HepG2 (cell line): ENCODE measurements around the gene SMIM13. TPM values are rescaled to one million over a fixed set of nuclear protein-coding genes. Genes with fewer than 3 reads are reported as not detected.

Experiments used
- ATF7-NPFF ChIP-seq: sonication (generic); formaldehyde crosslinking; IDR thresholded peaks from 2 replicates; pipeline ENCODE4 v1.8.1; 2023; ENCODE audit warnings: mild to moderate bottlenecking, low read depth, missing genetic modification reagents, moderate library complexity
- CCAR2 ChIP-seq: fragments of 200-400 bp; formaldehyde crosslinking; optimal IDR thresholded peaks from 2 replicates; pipeline ENCODE3; 2018; ENCODE audit warnings: low read depth, mild to moderate bottlenecking, low read length, moderate library complexity
- FOSL2 ChIP-seq: sonication (generic); formaldehyde crosslinking; IDR thresholded peaks from 2 replicates; pipeline ENCODE4 v1.4.0; 2020; ENCODE audit warnings: missing genetic modification reagents
- GATA4 ChIP-seq: sonication (generic); IDR thresholded peaks from 2 replicates; pipeline ENCODE4 v1.6.1; 2016; ENCODE audit warnings: antibody characterized with exemption, low read depth, borderline replicate concordance
- GPN1 ChIP-seq: sonication (generic); formaldehyde crosslinking; IDR thresholded peaks from 2 replicates; pipeline ENCODE4 v1.5.1; 2020; ENCODE audit warnings: missing genetic modification reagents, borderline replicate concordance
- GZF1 ChIP-seq: sonication (generic); formaldehyde crosslinking; IDR thresholded peaks from 2 replicates; pipeline ENCODE4 v1.5.1; 2020; ENCODE audit warnings: mild to moderate bottlenecking, missing genetic modification reagents
- HBP1 ChIP-seq: IDR thresholded peaks from 2 replicates; pipeline ENCODE4 v1.6.1; 2016; ENCODE audit warnings: low read depth, control low read depth
- HINFP ChIP-seq: sonication (generic); formaldehyde crosslinking; IDR thresholded peaks from 2 replicates; pipeline ENCODE4 v1.4.0; 2020; ENCODE audit warnings: low read depth, mild to moderate bottlenecking, missing genetic modification reagents
- MIER3 ChIP-seq: IDR thresholded peaks from 2 replicates; pipeline ENCODE4 v1.6.1; 2016; ENCODE audit warnings: missing compliant biosample characterization, borderline replicate concordance
- MXD3 ChIP-seq: IDR thresholded peaks from 2 replicates; pipeline ENCODE4 v1.6.1; 2016; ENCODE audit warnings: mild to moderate bottlenecking, missing biosample characterization, missing genetic modification reagents
- PCBP1 ChIP-seq: fragments of 200-400 bp; formaldehyde crosslinking; IDR thresholded peaks from 2 replicates; pipeline ENCODE4 v1.6.1; 2017; ENCODE audit warnings: mild to moderate bottlenecking, low read depth, low read length, borderline replicate concordance
- PRDM10 ChIP-seq: sonication (generic); formaldehyde crosslinking; IDR thresholded peaks from 2 replicates; pipeline ENCODE4 v1.4.0; 2020; ENCODE audit warnings: low read depth, missing genetic modification reagents
- SOX5 ChIP-seq: IDR thresholded peaks from 2 replicates; pipeline ENCODE4 v1.6.1; 2016; ENCODE audit warnings: borderline replicate concordance
- STAG1 ChIP-seq: sonication (generic); formaldehyde crosslinking; IDR thresholded peaks from 2 replicates; pipeline ENCODE4 v1.4.0; 2020; ENCODE audit warnings: missing genetic modification reagents
- TBP ChIP-seq: sonication (generic); formaldehyde crosslinking; IDR thresholded peaks from 2 replicates; pipeline ENCODE4 v1.5.0; 2020; ENCODE audit warnings: missing genetic modification reagents
- TCF7L2 ChIP-seq: IDR thresholded peaks from 2 replicates; pipeline ENCODE4 v1.6.1; 2011; ENCODE audit warnings: mild to moderate bottlenecking, low read depth, low read length, moderate library complexity
- U2AF1 ChIP-seq: fragments of 200-400 bp; formaldehyde crosslinking; optimal IDR thresholded peaks from 2 replicates; pipeline ENCODE3; 2017; ENCODE audit warnings: mild to moderate bottlenecking, low read depth, low read length
- ZBTB20 ChIP-seq: sonication (generic); formaldehyde crosslinking; IDR thresholded peaks from 2 replicates; pipeline ENCODE4 v1.8.1; 2023; ENCODE audit warnings: missing genetic modification reagents, low read depth, mild to moderate bottlenecking, borderline replicate concordance
- ZFY ChIP-seq: sonication (generic); formaldehyde crosslinking; IDR thresholded peaks from 2 replicates; pipeline ENCODE4 v1.4.0; 2020; ENCODE audit warnings: missing genetic modification reagents
- ZNF180 ChIP-seq: sonication (generic); formaldehyde crosslinking; IDR thresholded peaks from 2 replicates; pipeline ENCODE4 v1.4.0; 2020; ENCODE audit warnings: low read depth, missing genetic modification reagents, borderline replicate concordance
- ZNF282 ChIP-seq: fragments of 450-650 bp; IDR thresholded peaks from 2 replicates; pipeline ENCODE4 v1.6.1; 2018; ENCODE audit not compliant: partially characterized antibody
- ZNF564 ChIP-seq: sonication (generic); formaldehyde crosslinking; IDR thresholded peaks from 2 replicates; pipeline ENCODE4 v1.8.1; 2023; ENCODE audit warnings: mild to moderate bottlenecking, missing genetic modification reagents
- ZNF761 ChIP-seq: sonication (generic); formaldehyde crosslinking; conservative IDR thresholded peaks from 2 replicates; pipeline ENCODE4 v1.4.0; 2020; ENCODE audit warnings: mild to moderate bottlenecking, missing genetic modification reagents
- polyA plus RNA-seq, 8 experiments: library from polyadenylated mRNA; depleted of rRNA in 3 of 8; stranded (reverse) in 7 of 8; unstranded in 1 of 8; fragments of >200 nt; fragmentation: Illumina TruSeq in 4 of 8; extraction: Trizol in 4 of 8; gene quantifications; 2 replicates each; pipeline versions ENCODE4 v1.2.1 to v1.2.3, GENCODE V29; 2011 to 2016; ENCODE audit warnings: low read depth in 4 of 8, missing spikeins in 1 of 8, mixed read lengths in 1 of 8; ENCODE audit not compliant: insufficient read depth in 1 of 8
- total RNA-seq, 5 experiments: library from RNA; depleted of rRNA; stranded (reverse); fragments of >200 nt; fragmentation: Illumina TruSeq; extraction: Trizol; gene quantifications; 2 replicates each; pipeline ENCODE4 v1.2.3, GENCODE V29; 2016; ENCODE audit warnings: low read depth in 1 of 5
- TF ChIP-seq, protein P1 (sequence below): sonication (generic); formaldehyde crosslinking; IDR thresholded peaks from 2 replicates; pipeline ENCODE4 v1.4.0; 2020; ENCODE audit warnings: mild to moderate bottlenecking, low read depth, missing genetic modification reagents

Gene SMIM13
- total and polyA plus RNA-seq, 2 of the 13 experiments (the other 11 are each of a cell fraction or from before 2014, with no cell fraction given), result 2.7 to 10.2 TPM

DNA sequence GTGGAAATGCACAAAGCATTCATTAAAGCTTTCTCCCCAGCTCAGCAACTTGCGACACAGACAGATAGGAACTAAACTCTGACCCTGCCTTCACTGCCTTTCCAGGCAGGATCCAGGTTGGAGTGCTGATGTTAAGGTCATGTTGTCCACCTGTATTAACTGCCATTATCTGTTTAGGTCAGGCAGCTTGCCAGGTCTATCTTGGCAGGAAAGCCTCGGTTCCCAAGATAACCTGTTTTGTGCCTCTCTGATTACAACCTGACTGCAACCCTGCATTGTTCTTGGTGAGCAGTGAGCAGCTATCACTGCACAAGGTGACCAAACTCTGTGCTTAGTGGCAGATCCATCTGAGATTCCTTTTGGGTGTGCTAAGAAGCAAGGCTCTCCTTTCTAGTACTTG lies 26.3 kb upstream of the SMIM13 start (continued):
- TF ChIP-seq ZNF282 (no peak), ZFY (no peak), GPN1 (CRISPR knock-in tag) (no peak), PCBP1 (no peak), ATF7-NPFF (no peak), TBP (CRISPR knock-in tag) (no peak), ZNF180 (CRISPR knock-in tag) (no peak), SOX5 (CRISPR knock-in tag) (peak; percentile 79; the same call in 1 of the 2 replicates), ZNF761 (CRISPR knock-in tag) (no peak), MXD3 (no peak), ZNF564 (CRISPR knock-in tag) (no peak), FOSL2 (CRISPR knock-in tag) (peak; percentile 51; the same call in 1 of the 2 replicates), STAG1 (no peak; the same call in 1 of the 2 replicates), MIER3 (no peak), CCAR2 (no peak), ZBTB20 (no peak), U2AF1 (no peak), HBP1 (no peak), GATA4 (no peak), GZF1 (CRISPR knock-in tag) (no peak), HINFP (CRISPR knock-in tag) (no peak), TCF7L2 (no peak), PRDM10 (CRISPR knock-in tag) (0 out of 2 replicates have a peak, but pooled peaks have one; percentile 23)
- TF ChIP-seq, protein P1, sequence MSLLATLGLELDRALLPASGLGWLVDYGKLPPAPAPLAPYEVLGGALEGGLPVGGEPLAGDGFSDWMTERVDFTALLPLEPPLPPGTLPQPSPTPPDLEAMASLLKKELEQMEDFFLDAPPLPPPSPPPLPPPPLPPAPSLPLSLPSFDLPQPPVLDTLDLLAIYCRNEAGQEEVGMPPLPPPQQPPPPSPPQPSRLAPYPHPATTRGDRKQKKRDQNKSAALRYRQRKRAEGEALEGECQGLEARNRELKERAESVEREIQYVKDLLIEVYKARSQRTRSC (CRISPR knock-in tag), result no peak
